ENCODE data around the gene WNT3A. TPM values are rescaled to one million over a fixed set of nuclear protein-coding genes. Genes with fewer than 3 reads are reported as not detected.
A peak's percentile ranks its signal among the peaks of the same experiment; 100 is the strongest.

WNT3A gene
- total RNA-seq, 2 donors from 2014 or later = 0.11 to 0.46 TPM

GRCh38 chr1:228037401-228038386 is 30.9 kb downstream of the WNT3A start:
- H3K36me3 ChIP-seq (ENCODE audit: control insufficient read depth, insufficient read depth, low read length) = no peaks in the 10 kb centered on the region
- peaks cover 4% of the 10 kb centered on the region for H3K4me1 ChIP-seq (ENCODE audit: control insufficient read depth, insufficient read depth, low read length)
- H3K27me3 ChIP-seq (ENCODE audit: control insufficient read depth, insufficient read depth, low read length, poor library complexity, severe bottlenecking) = peaks cover 47% of the 10 kb centered on the region
- no peaks in the 10 kb centered on the region for H3K9me3 ChIP-seq (ENCODE audit: control insufficient read depth, low read length)
- H3K27ac ChIP-seq (ENCODE audit: low read depth, low read length) = peak overlapping the region; percentile 99
- H3K36me3 Mint-ChIP-seq (ENCODE audit: low read depth) = no peaks in the 10 kb centered on the region
- peak; percentile 77 for DNase-seq
- H3K4me3 ChIP-seq (ENCODE audit: low read length) = no peak overlapping the region
- H3K27ac Mint-ChIP-seq = no peak overlapping the region
- 9 to 19% methylated on average over 12 to 80 of the region's 80 CpGs for WGBS, 2 experiments (ENCODE audit: insufficient coverage in 1 of 2, insufficient read length in 1 of 2)
- no peak overlapping the region for H3K9ac ChIP-seq (ENCODE audit: extremely low read depth, low read length, poor library complexity, severe bottlenecking)
- H3K27me3 Mint-ChIP-seq (ENCODE audit: insufficient read depth) = peaks cover 55% of the 10 kb centered on the region
- H3K4me3 Mint-ChIP-seq = peak overlapping the region; percentile 48
- peaks cover 3% of the 10 kb centered on the region for H3K4me1 Mint-ChIP-seq
- peak; percentile 38 for TF ChIP-seq CTCF (conservative IDR thresholded peaks at IDR 0.05)
- H3K9me3 Mint-ChIP-seq = peaks cover 5% of the 10 kb centered on the region

GRCh38 chr1:228038387-228039005 is 31.7 kb downstream of the WNT3A start:
- no peak for DNase-seq
- Mint-ChIP-seq H3K27ac (no peak overlapping the region), H3K36me3 (ENCODE audit: low read depth) (no peaks in the 10 kb centered on the region), H3K4me1 (peaks cover 3% of the 10 kb centered on the region), H3K27me3 (ENCODE audit: insufficient read depth) (peaks cover 47% of the 10 kb centered on the region), H3K9me3 (peaks cover 1% of the 10 kb centered on the region), H3K4me3 (peak overlapping the region; percentile 28)
- no peak overlapping the region for H3K4me3 ChIP-seq (ENCODE audit: low read length)
- H3K27me3 ChIP-seq (ENCODE audit: control insufficient read depth, insufficient read depth, low read length, poor library complexity, severe bottlenecking) = peaks cover 47% of the 10 kb centered on the region
- no peaks in the 10 kb centered on the region for H3K9me3 ChIP-seq (ENCODE audit: control insufficient read depth, low read length)
- peaks cover 4% of the 10 kb centered on the region for H3K4me1 ChIP-seq (ENCODE audit: control insufficient read depth, insufficient read depth, low read length)
- no peak overlapping the region for H3K9ac ChIP-seq (ENCODE audit: extremely low read depth, low read length, poor library complexity, severe bottlenecking)
- no peaks in the 10 kb centered on the region for H3K36me3 ChIP-seq (ENCODE audit: control insufficient read depth, insufficient read depth, low read length)
- WGBS, 2 experiments (ENCODE audit: insufficient coverage in 1 of 2, insufficient read length in 1 of 2) = 84% methylated on average over 4 to 11 of the region's 11 CpGs
- peak overlapping the region; percentile 99 for H3K27ac ChIP-seq (ENCODE audit: low read depth, low read length)
- no peak for TF ChIP-seq CTCF (conservative IDR thresholded peaks at IDR 0.05)

- H3K27me3 ChIP-seq (ENCODE audit: control insufficient read depth, insufficient read depth, low read length, poor library complexity, severe bottlenecking) = peaks cover 48% of the 10 kb centered on the region
- DNase-seq = no peak
- 80 to 86% methylated on average over 6 to 8 of the region's 8 CpGs for WGBS, 2 experiments (ENCODE audit: insufficient coverage in 1 of 2, insufficient read length in 1 of 2)
- no peak overlapping the region for H3K9ac ChIP-seq (ENCODE audit: extremely low read depth, low read length, poor library complexity, severe bottlenecking)
- no peaks in the 10 kb centered on the region for H3K36me3 ChIP-seq (ENCODE audit: control insufficient read depth, insufficient read depth, low read length)
- Mint-ChIP-seq H3K27me3 (ENCODE audit: insufficient read depth) (peaks cover 46% of the 10 kb centered on the region), H3K36me3 (ENCODE audit: low read depth) (no peaks in the 10 kb centered on the region), H3K27ac (no peak overlapping the region), H3K9me3 (no peaks in the 10 kb centered on the region), H3K4me3 (peak overlapping the region; percentile 28), H3K4me1 (peaks cover 3% of the 10 kb centered on the region)
- H3K27ac ChIP-seq (ENCODE audit: low read depth, low read length) = peak overlapping the region; percentile 99
- H3K9me3 ChIP-seq (ENCODE audit: control insufficient read depth, low read length) = no peaks in the 10 kb centered on the region
- no peak overlapping the region for H3K4me3 ChIP-seq (ENCODE audit: low read length)
- TF ChIP-seq CTCF (conservative IDR thresholded peaks at IDR 0.05) = no peak
- peaks cover 4% of the 10 kb centered on the region for H3K4me1 ChIP-seq (ENCODE audit: control insufficient read depth, insufficient read depth, low read length)
Observed at GRCh38 chr1:228039006-228039903, 32.5 kb downstream of the WNT3A start.
